Mammary epithelial cell (primary cell): Measurements from ENCODE around the gene CNTN4.

Experiments used
- CTCF ChIP-seq, 2 donors: IDR thresholded peaks in 1 of 2; conservative IDR thresholded peaks in 1 of 2; 2 replicates each; pipeline ENCODE4 v1.5.1; 2011 to 2012; ENCODE audit warnings: inconsistent platforms in 2 of 2, low read length in 2 of 2, mild to moderate bottlenecking in 2 of 2, control low read depth in 1 of 2, low read depth in 1 of 2; ENCODE audit not compliant: insufficient read depth in 1 of 2; ENCODE audit errors: extremely low read depth in 1 of 2
- EZH2 ChIP-seq: IDR thresholded peaks from 2 replicates; pipeline ENCODE4 v1.6.1; 2012; ENCODE audit warnings: low read length, inconsistent platforms, borderline replicate concordance

- TF ChIP-seq CTCF (conservative IDR thresholded peaks at IDR 0.05 in 1 of 2, IDR thresholded peaks at IDR 0.05 in 1 of 2; ENCODE audit: extremely low read depth in 1 of 2, insufficient read depth in 1 of 2, low read depth in 1 of 2, low read length in 2 of 2): no peak
- TF ChIP-seq EZH2: no peak
Observed at GRCh38 chr3:2465842-2466241, 367.2 kb downstream of the CNTN4 start.
